Fibroblast of the aortic adventitia (primary cell): ENCODE data around the gene UBE2Z. TPM values are rescaled to one million over a fixed set of nuclear protein-coding genes. Genes with fewer than 3 reads are reported as not detected.
A peak's percentile ranks its signal among the peaks of the same experiment; 100 is the strongest.

Source experiments
- DNase-seq: peaks from one replicate; pipeline ENCODE4 v3.0.0-alpha.2; 2010; ENCODE audit warnings: low read depth
- H3K4me3 ChIP-seq: 2 replicates; pipeline ENCODE4 v1.5.1; 2011; ENCODE audit warnings: low read depth, mild to moderate bottlenecking, control low read depth, low read length, moderate library complexity
- CTCF ChIP-seq: IDR thresholded peaks from 2 replicates; pipeline ENCODE4 v1.5.1; 2011; ENCODE audit warnings: mild to moderate bottlenecking, low read length, control low read depth, inconsistent platforms; ENCODE audit not compliant: insufficient read depth
- total RNA-seq: library from RNA; depleted of rRNA; stranded (reverse); fragments of >200 nt; gene quantifications from 2 replicates; pipeline ENCODE4 v1.2.3, GENCODE V29; 2012; ENCODE audit warnings: low replicate concordance

UBE2Z gene
- 82.4 and 103 TPM in 2 replicates for total RNA-seq

- peak; percentile 95 for DNase-seq
- peak within 1 kb of the TSS; percentile 86 for H3K4me3 ChIP-seq
- no peak for TF ChIP-seq CTCF
Measured at GRCh38 chr17:48908047-48908843, at the start of gene UBE2Z. TSS of gene UBE2Z (plus strand) at chr17:48908407. CDS start at chr17:48908504, 97 bp downstream.

- no peak overlapping the region for H3K4me3 ChIP-seq
- no peak for DNase-seq
- TF ChIP-seq CTCF: peak; percentile 32
Measured at GRCh38 chr17:48860034-48860433, 48.2 kb upstream of the UBE2Z start.

- H3K4me3 ChIP-seq: no peak overlapping the region
- DNase-seq: no peak
- no peak for TF ChIP-seq CTCF
Measured at GRCh38 chr17:48860456-48860855, 47.8 kb upstream of the UBE2Z start.

- no peak for DNase-seq
- no peak for TF ChIP-seq CTCF
- H3K4me3 ChIP-seq: no peak overlapping the region
Measured at GRCh38 chr17:48868916-48869500, 39.2 kb upstream of the UBE2Z start.

- no peak for DNase-seq
- H3K4me3 ChIP-seq: no peak overlapping the region
- TF ChIP-seq CTCF: no peak
Measured at GRCh38 chr17:48869821-48870318, 38.3 kb upstream of the UBE2Z start.

- DNase-seq: no peak
- TF ChIP-seq CTCF: no peak
- H3K4me3 ChIP-seq: no peak overlapping the region
Measured at GRCh38 chr17:48871035-48871550, 37.1 kb upstream of the UBE2Z start.
